ENCODE results near the gene SLC8B1. TPM values are rescaled to one million over a fixed set of nuclear protein-coding genes. Genes with fewer than 3 reads are reported as not detected.

SLC8B1 gene
- total RNA-seq, 1 experiment from 2014 or later = 30.9 TPM

DNA sequence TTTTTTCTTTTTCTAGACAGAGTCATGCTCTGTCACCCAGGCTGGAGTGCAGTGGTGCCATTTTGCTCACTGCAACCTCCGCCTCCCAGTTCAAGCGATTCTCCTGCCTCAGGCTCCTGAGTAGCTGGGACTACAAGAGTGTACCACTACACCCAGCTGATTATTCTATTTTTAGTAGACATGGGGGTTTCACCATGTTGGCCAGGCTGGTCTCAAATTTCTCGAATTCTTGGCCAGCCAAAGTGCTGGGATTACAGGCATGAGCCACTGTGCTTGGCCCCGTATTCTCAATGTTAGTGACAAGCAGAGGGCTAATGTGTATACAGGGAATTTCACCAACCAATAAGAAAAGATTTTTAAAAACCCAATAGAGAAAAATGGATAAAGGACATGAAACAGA, 31.9 kb upstream of the SLC8B1 start:
- H2AFZ ChIP-seq (ENCODE audit: low read depth, low read length, poor library complexity, severe bottlenecking) = no peak overlapping the region
- no peak overlapping the region for H3K4me3 ChIP-seq (replicated peaks in 1 of 2; ENCODE audit: low read depth in 1 of 2, low read length in 2 of 2)
- H3K79me2 ChIP-seq (ENCODE audit: insufficient read depth, low read length) = no peaks in the 10 kb centered on the region; the same call in 1 of the 2 replicates
- RAD21 ChIA-PET (ENCODE audit: low non-redundant PET in 1 of 2, low total read pairs in 2 of 2, uncharacterized antibody in 2 of 2, unreplicated experiment in 2 of 2) = no interaction called here
- no peak overlapping the region for H3K27ac ChIP-seq (ENCODE audit: low read depth, low read length)
- no peaks in the 10 kb centered on the region for H3K9me3 ChIP-seq (ENCODE audit: control insufficient read depth in 1 of 2, insufficient read depth in 1 of 2, low read depth in 1 of 2, low read length in 2 of 2)
- H3K4me1 ChIP-seq (ENCODE audit: control insufficient read depth in 1 of 2, insufficient read depth in 2 of 2, low read length in 2 of 2) = peaks cover 0 to 4% of the 10 kb centered on the region in 2 experiments; a peak in 1 of 4 replicates
- no peaks in the 10 kb centered on the region for H4K20me1 ChIP-seq (ENCODE audit: insufficient read depth)
- no peak for DNase-seq (ENCODE audit: low read depth, low spot score)
- CTCF ChIA-PET = no interaction called here
- intact Hi-C loops (cut with micrococcal nuclease) = no loop called here
- no peaks in the 10 kb centered on the region for H3K27me3 ChIP-seq (ENCODE audit: insufficient read depth, low read length)
- no peaks in the 10 kb centered on the region for H3K9me2 ChIP-seq (ENCODE audit: insufficient read depth)
- no peak overlapping the region for H3K9ac ChIP-seq (ENCODE audit: low read length)
- H3K4me2 ChIP-seq (ENCODE audit: low read length) = no peak overlapping the region
- no TSS peak for BruUV-seq (replicated peaks)
- H3K36me3 ChIP-seq (ENCODE audit: control insufficient read depth in 1 of 2, insufficient read depth in 2 of 2, low read length in 2 of 2) = no peaks in the 10 kb centered on the region
- POLR2A ChIA-PET = interaction anchor here (0.6 kb wide), 1 partner anchor 39 kb away, joined by 5 read pairs; no protein-coding TSS in a partner anchor
- TF ChIP-seq JUND (IDR thresholded peaks at IDR 0.05) = no peak
- no peak for ATAC-seq

DNA sequence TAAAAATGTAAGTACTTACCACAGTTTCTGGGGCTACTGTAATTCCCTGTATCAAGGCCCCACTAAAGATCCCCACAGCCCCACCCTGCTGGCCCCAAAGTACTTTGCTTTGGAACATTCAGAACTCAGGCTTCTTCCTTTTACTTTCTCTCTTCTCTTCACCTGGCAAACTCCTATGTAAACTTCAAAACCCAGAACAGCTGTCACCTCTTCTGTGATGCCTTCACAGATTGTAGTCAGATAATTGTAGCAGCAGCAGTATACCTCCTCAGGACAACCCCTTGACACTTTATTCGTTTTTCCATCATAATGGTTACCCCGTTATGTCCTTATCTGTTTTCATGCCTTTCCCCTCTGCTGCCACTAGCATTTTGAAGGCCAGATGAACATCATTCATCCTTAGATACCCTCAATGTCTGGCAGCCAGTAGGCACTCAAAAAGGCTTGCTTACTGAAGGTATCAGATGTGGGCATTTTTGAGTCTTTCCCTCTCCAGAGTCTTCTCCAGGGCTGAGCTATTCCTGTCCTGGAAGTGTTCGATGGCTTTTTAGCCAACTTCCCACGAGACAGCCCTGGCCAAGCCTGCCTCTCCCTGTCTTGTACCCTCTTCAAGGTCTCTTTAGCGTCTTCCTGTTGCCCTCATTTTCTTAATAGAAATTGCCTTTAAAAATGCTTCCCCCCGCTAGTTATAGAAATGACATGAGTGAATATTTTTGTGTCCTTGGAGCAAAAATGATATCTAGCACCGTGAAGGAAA, 30.9 kb upstream of the SLC8B1 start:
- ChIA-PET CTCF (no interaction called here), POLR2A (no interaction called here), RAD21 (ENCODE audit: low non-redundant PET in 1 of 2, low total read pairs in 2 of 2, uncharacterized antibody in 2 of 2, unreplicated experiment in 2 of 2) (no interaction called here)
- no peak for DNase-seq (ENCODE audit: low read depth, low spot score)
- BruUV-seq (replicated peaks) = no TSS peak
- Histone ChIP-seq H3K27ac (ENCODE audit: low read depth, low read length) (no peak overlapping the region), H3K9me3 (ENCODE audit: control insufficient read depth in 1 of 2, insufficient read depth in 1 of 2, low read depth in 1 of 2, low read length in 2 of 2) (no peaks in the 10 kb centered on the region), H3K4me2 (ENCODE audit: low read length) (no peak overlapping the region), H3K9ac (ENCODE audit: low read length) (no peak overlapping the region), H3K4me1 (ENCODE audit: control insufficient read depth in 1 of 2, insufficient read depth in 2 of 2, low read length in 2 of 2) (peaks cover 0 to 4% of the 10 kb centered on the region in 2 experiments; a peak in 1 of 4 replicates), H3K27me3 (ENCODE audit: insufficient read depth, low read length) (no peaks in the 10 kb centered on the region), H3K4me3 (replicated peaks in 1 of 2; ENCODE audit: low read depth in 1 of 2, low read length in 2 of 2) (no peak overlapping the region), H3K9me2 (ENCODE audit: insufficient read depth) (no peaks in the 10 kb centered on the region), H3K79me2 (ENCODE audit: insufficient read depth, low read length) (peaks cover 1% of the 10 kb centered on the region; the same call in 1 of the 2 replicates), H2AFZ (ENCODE audit: low read depth, low read length, poor library complexity, severe bottlenecking) (no peak overlapping the region), H4K20me1 (ENCODE audit: insufficient read depth) (no peaks in the 10 kb centered on the region), H3K36me3 (ENCODE audit: control insufficient read depth in 1 of 2, insufficient read depth in 2 of 2, low read length in 2 of 2) (no peaks in the 10 kb centered on the region; a peak in 1 of 4 replicates)
- intact Hi-C loops (cut with micrococcal nuclease) = no loop called here
- ATAC-seq = no peak
- TF ChIP-seq ZNF274 (IDR thresholded peaks at IDR 0.05; ENCODE audit: low read depth, low read length) (no peak), ZFX (IDR thresholded peaks at IDR 0.05) (no peak), EZH2phosphoT487 (IDR thresholded peaks at IDR 0.05; ENCODE audit: borderline replicate concordance) (no peak), SRF (IDR thresholded peaks at IDR 0.05; ENCODE audit: low read depth) (no peak), RAD21 (IDR thresholded peaks at IDR 0.05; ENCODE audit: low read depth) (no peak), TCF7L2 (IDR thresholded peaks at IDR 0.05; ENCODE audit: borderline replicate concordance, extremely low read depth, insufficient read depth, insufficient read length) (no peak)
- TF ChIP-seq, protein P1, sequence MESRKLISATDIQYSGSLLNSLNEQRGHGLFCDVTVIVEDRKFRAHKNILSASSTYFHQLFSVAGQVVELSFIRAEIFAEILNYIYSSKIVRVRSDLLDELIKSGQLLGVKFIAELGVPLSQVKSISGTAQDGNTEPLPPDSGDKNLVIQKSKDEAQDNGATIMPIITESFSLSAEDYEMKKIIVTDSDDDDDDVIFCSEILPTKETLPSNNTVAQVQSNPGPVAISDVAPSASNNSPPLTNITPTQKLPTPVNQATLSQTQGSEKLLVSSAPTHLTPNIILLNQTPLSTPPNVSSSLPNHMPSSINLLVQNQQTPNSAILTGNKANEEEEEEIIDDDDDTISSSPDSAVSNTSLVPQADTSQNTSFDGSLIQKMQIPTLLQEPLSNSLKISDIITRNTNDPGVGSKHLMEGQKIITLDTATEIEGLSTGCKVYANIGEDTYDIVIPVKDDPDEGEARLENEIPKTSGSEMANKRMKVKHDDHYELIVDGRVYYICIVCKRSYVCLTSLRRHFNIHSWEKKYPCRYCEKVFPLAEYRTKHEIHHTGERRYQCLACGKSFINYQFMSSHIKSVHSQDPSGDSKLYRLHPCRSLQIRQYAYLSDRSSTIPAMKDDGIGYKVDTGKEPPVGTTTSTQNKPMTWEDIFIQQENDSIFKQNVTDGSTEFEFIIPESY (IDR thresholded peaks at IDR 0.05; ENCODE audit: extremely low read depth, insufficient replicate concordance, low read length) = no peak
- TF ChIP-seq, protein P2, sequence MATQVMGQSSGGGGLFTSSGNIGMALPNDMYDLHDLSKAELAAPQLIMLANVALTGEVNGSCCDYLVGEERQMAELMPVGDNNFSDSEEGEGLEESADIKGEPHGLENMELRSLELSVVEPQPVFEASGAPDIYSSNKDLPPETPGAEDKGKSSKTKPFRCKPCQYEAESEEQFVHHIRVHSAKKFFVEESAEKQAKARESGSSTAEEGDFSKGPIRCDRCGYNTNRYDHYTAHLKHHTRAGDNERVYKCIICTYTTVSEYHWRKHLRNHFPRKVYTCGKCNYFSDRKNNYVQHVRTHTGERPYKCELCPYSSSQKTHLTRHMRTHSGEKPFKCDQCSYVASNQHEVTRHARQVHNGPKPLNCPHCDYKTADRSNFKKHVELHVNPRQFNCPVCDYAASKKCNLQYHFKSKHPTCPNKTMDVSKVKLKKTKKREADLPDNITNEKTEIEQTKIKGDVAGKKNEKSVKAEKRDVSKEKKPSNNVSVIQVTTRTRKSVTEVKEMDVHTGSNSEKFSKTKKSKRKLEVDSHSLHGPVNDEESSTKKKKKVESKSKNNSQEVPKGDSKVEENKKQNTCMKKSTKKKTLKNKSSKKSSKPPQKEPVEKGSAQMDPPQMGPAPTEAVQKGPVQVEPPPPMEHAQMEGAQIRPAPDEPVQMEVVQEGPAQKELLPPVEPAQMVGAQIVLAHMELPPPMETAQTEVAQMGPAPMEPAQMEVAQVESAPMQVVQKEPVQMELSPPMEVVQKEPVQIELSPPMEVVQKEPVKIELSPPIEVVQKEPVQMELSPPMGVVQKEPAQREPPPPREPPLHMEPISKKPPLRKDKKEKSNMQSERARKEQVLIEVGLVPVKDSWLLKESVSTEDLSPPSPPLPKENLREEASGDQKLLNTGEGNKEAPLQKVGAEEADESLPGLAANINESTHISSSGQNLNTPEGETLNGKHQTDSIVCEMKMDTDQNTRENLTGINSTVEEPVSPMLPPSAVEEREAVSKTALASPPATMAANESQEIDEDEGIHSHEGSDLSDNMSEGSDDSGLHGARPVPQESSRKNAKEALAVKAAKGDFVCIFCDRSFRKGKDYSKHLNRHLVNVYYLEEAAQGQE (IDR thresholded peaks at IDR 0.05; ENCODE audit: low read depth) = no peak
- TF ChIP-seq, protein P3, sequence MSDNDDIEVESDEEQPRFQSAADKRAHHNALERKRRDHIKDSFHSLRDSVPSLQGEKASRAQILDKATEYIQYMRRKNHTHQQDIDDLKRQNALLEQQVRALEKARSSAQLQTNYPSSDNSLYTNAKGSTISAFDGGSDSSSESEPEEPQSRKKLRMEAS (IDR thresholded peaks at IDR 0.05) = no peak
